GM13976 (cell line): ENCODE measurements around the gene MLLT6.

Experiments
- DNase-seq: peaks from one replicate; pipeline ENCODE4 v3.0.0; 2012; ENCODE audit warnings: low spot score
- CTCF ChIP-seq: IDR thresholded peaks from 2 replicates; pipeline ENCODE4 v1.5.1; 2012; ENCODE audit warnings: borderline replicate concordance, mild to moderate bottlenecking; ENCODE audit not compliant: insufficient read depth; ENCODE audit errors: extremely low read depth, missing control alignments, control extremely low read depth
- in situ Hi-C: fragments of 300-500 bp; cut with MboI; formaldehyde crosslinking; loops from one replicate; pipeline ENCODE4 v1.12.0; 2022; ENCODE audit warnings: low sequenced_read_pairs, mixed read lengths, inconsistent platforms; ENCODE audit not compliant: unreplicated experiment

Gene MLLT6

GRCh38 chr17:38702916-38703741 is 1.9 kb upstream of the MLLT6 start:
- DNase-seq: peak; percentile 31

GRCh38 chr17:38703742-38704605 is 1.1 kb upstream of the MLLT6 start:
- TF ChIP-seq CTCF: no peak
- peak; percentile 86 for DNase-seq
- in situ Hi-C loops: no loop called here

More at GRCh38 chr17:38702916-38703741, 1.9 kb upstream of the MLLT6 start:
- TF ChIP-seq CTCF: no peak
- in situ Hi-C loops: no loop called here

GRCh38 chr17:38705523-38705802 is 390 bp downstream of the MLLT6 start:
- TF ChIP-seq CTCF: no peak
- peak; percentile 74 for DNase-seq
- in situ Hi-C loops: no loop called here

GRCh38 chr17:38705803-38706504 is 881 bp downstream of the MLLT6 start:
- DNase-seq: no peak
- no peak for TF ChIP-seq CTCF
- in situ Hi-C loops: no loop called here

- no peak for DNase-seq
- no peak for TF ChIP-seq CTCF
- in situ Hi-C loops: no loop called here
These were observed 1.6 kb downstream of the MLLT6 start for GRCh38 chr17:38706505-38707216.
